DMS114 treated with DMSO at 0.1 percent for 48 hours (cell line): Measurements from ENCODE around the gene KXD1.
A peak's percentile ranks its signal among the peaks of the same experiment; 100 is the strongest.
"Not testable (repeated sequence)": the region's sequence is repeated elsewhere in the genome, so short reads cannot be mapped to it uniquely, and the experiment has no call there.

Source experiments
- DNase-seq: peaks from one replicate; lab custom pipeline; 2025; ENCODE audit not compliant: unreplicated experiment; lab: John Stamatoyannopoulos, UW

The KXD1 gene

DNA sequence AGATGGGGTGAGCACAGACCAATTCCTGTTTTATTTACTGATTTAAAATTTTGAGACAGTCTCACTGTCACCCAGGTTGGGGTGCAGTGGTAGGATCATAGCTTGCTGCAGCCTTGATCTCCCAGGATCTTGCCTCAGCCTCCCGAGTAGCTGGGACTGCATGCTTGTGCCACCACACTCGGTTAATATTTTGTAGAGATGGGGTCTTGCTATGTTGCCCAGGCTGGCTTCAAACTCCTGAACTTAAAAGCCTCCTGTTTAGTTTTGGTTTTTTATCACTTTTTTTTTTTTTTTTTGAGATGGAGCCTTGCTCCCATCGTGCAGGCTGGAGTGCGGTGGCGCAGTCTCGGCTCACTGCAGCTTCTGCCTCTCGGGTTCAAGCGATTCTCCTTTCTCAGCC, 18.7 kb downstream of the KXD1 start:
- no peak for DNase-seq

DNA sequence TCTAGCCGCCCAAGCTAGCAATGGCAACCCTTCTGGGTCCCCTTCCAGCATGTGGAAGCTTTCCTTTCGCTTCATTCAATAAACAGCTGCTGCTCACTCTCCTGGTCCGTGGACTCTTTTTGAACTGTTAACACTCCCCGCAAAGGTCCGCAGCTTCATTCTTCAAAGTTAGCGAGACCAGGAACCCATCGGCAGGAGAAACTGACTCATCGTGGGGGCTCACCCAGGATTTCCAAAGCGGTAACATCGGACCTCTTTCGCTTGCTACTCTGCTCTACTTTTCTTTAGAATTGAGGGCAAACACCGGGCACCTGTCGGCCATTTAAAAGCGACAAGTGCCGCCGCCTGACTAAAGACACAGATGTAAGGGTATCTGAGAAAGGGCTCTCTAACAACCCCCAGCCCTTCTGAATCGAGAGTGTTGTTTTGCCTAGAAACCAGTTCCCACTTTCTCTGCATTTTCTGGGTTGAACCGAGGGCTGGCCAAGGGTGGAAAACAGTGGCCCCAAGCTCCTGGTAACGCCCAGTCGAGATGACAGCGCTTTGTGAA, 19.8 kb downstream of the KXD1 start:
- DNase-seq, result no peak

DNA sequence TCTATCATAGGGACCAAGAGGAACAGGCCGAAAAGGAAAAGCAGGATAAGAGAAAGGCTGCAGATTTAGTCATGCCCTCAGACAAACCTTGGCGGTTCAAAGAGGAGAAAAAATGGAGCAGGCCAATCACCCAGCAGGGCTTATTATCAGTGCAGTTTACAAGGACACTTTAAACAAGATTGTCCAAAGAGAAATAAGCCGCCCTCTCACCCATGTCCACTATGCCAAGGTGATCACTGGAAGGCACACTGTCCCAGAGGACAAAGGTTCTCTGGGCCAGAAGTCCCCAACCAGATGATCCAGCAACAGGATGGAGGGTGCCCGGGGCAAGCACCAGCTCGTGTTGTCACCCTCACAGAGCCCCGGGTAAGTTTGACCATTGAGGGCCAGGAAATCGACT, 22.6 kb downstream of the KXD1 start:
- DNase-seq, result no peak

DNA sequence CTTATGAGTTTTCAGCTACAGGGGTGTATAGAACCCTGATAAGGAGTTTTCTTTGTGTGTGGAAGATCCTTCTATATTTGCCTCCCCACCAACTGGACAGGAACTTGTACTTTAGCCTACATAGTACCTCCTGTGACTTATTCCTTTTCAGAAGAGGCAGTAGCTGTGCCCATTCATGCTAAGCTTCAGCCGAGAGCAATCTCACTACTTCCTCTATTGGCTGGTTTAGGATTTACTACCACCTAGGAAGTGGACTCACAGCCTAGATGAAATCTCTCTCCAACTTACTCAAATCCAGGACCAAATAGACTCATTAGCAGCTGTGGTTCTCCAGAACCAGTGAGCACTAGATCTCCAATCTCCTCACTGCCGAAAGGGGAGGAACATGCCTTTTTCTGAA, 28.6 kb downstream of the KXD1 start:
- DNase-seq, result no peak

DNA sequence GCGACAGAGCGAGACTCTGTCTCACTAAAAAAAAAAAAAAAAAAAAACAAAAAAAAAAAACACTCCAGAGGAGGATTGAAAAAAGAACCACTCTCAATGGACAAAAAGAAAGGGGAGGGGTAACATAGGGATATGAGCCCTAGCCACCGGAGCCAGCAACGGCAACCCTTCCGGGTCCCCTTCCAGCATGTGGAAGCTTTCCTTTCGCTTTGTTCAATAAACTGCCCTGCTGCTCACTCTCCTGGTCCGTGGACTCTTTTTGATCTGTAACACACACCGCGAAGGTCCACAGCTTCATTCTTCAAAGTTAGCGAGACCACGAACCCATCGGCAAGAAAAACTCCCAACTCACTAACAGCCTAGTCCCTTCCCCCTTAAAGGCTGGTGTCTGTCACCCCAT, 29.9 kb downstream of the KXD1 start:
- no peak for DNase-seq

DNA sequence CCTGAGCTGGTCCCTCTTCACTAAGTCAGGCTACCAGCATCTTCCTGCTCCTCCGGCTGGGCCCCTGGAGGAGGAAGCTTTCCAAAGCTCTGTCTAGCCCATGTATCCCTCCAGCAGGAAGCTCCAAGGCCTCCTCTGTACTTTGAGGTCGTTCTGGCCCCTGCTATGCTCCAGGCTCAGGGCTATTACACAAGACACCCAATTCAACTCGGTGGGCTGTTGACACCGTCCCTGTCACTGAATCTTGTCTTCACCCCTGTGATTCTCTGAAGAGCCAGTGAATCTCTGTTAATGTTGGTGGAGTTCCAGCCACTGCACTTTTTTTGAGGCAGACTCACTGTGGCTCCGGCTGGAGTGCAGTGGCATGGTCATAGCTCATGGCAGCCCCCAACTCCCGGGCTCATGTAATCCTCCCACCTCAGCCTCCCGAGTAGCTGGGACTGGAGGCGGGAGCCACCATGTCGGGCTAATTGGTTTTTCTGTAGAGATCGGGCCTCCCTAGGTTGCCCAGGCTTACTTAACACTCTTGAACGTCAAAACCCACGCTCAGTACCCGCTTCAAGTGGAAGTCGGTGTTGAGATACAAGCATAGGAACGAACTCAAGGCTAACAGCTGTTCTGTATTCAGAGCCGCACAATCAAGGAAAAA, 30.4 kb downstream of the KXD1 start:
- DNase-seq, result no peak

DNA sequence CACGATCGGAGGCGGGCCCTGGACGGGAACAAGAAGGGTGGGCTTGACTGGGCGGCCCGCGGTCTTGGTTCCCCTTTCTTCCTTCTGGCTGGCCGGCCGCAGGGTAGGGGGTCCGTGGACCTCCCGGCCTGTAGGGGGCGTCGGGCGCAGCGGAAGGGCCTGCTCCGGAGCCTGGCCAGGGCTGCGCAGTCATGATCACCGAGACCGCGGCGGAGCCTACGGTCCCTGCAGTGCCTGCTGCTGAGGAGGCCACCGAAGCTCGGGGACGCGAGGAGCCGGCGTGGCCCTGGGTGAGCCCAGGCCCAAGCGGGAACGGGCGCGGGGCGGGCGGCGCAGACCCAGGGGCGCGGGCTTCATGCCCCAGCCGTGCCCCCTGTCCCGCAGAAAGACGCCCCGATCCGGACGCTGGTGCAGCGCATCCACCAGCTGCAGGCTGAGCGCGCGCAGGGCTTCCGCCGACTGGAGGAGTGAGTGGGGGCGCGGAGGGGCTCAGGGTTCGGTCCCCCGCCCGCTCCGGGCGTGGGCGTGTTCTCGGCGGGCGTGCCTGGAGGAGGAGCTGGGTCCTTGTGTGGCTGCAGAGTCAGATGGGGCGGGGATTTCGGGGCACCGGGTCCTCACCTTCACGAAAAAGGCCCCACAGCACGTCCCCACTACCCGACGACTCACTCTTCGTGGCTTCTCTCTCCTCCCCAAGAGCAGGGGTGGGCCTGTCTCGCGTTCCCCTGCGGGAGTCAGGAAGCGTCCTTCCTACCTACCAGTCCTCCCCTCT, 31.1 kb downstream of the KXD1 start, which contains the start of gene REX1BD:
Gene REX1BD (plus strand): TSS at position 188 of the 769 bp plus-strand sequence. CDS start 4 bp downstream, at position 192.
- peak; percentile 65 for DNase-seq

DNA sequence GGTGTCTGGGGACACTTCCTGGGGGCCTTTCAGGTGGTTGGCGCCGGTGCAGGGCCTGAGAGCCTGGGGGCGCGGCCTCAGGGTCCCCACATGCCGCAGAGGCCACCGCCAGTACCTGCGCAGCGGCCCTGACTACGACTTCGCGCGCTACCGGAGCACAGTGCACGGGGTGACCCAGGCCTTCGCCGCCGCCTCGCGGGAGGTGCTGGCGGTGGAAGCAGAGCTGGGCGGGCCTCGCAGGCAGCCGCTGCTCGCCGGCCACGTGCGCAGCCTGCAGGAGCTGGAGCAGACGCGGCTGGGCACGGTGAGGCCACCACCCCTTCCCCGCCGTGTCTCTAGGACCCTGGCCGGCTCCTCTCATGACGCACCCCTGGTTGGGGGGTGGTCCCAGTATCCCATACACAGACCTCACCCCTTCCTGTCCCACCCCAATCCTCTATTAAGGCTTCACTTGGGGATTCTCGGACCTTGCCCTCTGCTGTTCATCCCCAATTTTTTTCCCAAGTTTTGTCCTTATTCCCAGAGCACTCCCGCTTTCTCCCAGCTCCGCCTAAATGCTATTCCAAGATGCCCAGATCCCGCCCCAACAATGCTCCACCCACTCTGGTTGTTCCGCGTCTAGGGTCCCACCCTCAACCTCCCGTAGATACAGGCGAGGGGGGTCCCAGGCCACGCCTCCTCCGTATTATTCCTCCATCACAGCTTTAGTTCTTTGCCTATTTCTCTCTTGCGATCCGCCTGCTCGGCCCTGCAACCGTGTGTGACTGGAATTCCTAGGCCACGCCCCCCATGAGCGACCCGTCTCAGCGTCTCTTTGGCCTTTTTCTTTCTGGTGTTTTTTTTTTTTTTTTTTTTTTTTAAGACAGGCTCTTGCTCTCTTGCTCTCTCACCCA, 32.0 kb downstream of the KXD1 start:
- DNase-seq, result peak; percentile 88

DNA sequence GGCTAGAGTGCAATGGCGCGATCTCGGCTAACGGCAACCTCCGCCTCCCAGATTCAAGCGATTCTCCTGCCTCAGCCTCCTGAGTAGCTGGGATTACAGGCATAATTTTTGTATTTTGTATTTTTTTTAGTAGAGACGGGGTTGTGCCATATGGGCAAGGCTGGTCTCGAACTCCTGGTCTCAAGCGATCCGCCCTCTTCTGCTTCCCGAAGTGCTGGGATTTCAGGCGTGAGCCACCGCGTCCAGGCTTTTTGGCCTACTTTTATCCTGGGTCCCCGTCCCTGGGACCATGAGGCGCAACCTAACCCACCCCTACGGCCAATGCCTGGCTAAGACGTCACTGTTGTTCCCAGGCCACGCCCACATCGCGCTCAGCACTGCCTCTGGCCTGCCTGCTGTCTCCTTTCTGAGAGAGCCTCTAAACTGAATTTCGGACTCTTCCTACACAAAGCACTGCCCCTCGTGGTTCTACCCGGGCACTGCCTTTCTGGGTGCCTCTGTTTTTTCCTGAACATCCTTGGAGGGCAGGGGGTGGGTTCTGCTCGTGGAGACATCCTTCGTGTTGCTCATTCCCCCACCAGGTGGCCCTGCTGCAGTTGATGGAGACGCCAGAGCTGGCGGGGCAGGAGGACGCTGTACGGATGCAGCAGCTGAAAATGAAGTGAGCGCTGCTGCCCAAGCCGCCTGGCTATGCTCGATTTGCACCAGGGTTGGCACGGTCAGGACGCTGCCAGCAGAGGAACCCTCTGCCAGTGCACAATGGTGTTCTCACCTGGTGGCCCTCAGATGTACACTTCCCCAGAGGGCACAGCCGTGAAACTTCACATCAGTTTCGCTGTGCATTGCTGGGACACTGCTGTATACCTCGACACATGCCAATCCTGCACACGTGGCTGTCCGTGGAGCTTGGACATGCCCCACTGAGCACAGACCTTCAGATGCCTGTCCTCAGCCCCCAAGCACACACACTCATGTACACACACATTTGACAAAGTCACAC, 32.9 kb downstream of the KXD1 start:
- DNase-seq, result peak; percentile 94

DNA sequence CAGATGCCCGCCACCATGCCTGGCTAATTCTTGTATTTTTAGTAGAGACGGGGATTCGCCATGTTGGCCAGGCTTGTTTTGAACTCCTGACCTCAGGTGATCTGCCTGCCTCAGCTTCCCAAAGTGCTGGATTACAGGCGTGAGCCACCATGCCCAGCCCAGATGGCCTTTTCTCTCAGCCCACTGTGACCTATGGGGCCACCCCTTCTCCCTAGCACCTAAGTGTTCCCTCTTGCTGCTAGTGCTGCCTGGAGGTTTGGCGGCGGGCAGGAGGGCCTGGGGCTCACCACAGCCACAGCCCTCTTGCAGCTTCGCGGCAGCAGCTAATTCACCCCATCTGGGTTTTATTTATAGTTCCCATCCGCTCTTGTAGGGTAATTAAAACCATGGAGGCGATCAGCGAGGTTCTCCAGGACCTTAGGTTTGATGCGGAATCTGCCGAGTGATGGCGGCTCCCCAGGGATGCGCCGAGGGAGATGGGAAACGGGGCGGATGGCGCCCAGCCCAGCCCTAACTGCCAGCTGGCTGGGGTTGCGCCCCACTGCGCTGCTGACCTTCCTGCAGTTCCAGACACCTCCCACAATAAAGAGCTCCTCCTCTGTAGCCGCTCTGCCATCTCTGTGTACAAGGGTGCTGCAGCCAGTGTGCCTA, 34.2 kb downstream of the KXD1 start:
- DNase-seq, result no peak

DNA sequence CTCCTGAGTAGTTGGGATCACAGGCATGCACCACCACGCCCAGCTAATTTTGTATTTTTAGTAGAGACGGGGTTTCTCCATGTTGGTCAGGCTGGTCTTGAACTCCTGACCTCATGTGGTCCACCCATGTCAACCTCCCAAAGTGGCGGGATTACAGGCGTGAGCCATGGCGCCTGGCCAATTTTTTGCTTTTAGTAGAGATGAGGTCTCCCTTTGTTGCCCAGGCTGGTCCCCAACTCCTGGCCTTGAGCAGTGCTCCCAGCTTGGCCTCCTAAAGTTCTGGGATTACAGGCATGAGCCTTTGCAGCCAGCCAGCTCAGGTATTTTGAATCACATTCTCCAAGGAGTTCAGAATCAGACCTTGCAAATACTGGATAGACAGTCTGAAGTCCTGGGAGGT, 35.1 kb downstream of the KXD1 start:
- DNase-seq, result not testable (repeated sequence)

DNA sequence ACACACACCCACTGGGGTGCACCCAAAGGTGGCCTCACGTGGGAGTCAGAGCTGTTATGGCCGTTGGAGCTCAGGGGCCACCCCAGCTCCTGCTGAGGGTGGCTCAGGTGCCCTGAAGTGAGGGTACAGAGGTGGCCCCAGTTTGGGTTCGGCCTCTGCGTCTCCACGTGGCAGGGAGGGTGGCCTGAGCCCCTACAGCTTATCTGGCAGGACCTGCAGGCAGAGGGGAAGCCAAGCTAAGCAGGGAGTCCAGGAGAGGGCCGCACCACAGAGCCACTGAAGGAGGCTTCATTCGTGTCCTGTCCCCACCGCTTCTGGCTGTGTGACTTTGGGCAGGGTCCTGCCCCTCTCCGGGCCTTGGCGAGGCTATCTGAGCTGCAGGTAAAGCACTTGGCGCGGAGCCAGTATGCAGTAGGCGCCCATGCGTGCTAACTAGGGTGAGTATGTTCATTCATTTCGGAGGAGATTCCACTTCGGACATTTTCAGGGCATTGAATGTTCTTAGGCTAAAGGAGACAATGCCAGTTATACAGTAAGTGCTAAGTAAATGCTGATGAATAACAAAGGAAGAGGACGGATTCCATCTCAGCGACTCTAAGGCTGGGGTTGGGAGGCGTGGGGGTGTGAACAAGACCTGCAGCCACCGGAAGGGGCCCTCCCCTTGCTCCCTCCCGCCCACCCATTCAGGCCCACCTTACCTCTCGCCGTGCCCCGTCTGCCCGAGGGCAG, 35.9 kb downstream of the KXD1 start:
- DNase-seq, result no peak

DNA sequence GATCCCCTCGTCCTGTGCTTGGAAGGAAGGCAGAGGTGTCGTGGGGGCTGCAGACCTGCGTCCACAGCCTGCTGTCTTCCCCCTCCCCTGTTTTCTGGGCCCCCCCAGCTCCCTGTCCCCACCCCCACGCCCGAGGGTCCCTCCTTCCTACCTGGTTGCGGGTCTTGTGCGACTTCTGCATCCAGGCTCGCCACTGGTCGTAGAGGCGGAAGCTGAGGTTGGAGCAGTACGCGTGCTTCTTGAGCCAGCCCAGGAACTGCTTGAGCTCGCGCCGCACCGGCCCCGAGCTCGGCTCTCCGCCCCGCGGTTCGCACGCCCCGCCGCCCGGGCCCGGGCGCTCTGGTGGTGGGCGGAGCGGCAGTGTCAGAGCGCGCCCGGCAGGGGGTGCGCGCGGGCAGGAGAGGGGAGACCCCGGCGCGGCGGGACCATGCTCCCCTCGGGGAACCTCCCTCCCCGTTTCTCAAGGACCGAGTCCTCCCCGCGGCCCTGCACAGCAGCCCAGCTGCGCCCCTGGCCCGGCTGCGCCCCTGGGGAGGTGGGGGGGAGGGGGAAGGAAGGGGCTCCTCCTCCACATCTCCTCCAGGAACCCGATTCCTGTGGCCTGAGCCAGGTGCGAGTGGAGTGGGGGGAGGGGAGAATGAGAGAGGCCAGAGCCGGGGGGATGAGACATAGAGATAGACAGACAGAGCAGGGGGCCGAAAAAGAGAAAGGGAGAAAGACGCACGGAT, 36.6 kb downstream of the KXD1 start:
- peak; percentile 38 for DNase-seq

DNA sequence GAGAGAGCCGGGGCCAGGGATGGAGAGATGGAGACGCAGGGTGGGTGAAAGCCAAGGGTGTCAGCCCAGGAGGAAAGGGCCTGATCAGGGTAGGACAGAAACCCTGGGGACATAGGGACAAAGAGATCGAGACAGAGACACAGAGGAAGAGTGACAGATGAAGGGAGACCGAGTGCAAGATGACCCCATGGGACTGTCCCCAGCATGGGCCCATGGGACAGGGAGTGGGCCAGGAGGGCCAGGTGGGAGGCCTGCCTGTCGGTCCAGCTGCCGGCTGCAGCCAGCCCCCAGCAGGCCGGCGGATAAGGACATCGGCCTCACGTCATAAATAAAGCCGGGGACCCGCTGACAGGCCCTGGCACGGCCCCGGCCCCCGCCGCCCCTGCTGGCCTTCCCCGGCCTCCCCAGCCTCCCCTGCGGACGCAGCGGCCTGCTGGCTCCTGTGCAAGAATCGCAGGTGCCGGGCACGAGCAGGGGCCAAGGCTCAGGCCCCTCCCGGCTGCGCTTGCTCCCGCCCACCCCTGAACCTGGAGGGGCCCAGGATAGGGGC, 37.2 kb downstream of the KXD1 start:
- no peak for DNase-seq

DNA sequence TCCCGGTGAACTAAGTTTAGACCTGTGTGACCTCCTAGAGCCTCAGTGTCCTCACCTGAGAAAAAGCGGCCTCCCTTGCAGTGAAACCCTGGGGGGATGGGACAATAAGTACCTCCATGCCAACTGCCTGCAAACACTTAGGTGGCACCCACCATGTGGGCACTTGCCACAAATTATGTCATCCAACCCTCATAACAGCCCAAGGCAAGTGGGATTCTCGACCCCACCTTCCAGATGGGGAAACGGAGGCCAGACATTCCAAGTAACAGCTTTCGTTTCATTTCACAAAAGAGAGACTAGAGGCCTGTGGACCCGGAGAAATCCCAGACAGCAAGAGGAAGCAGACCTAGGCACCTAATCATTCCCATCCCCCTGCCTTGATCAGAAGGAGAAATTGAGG, 37.8 kb downstream of the KXD1 start:
- no peak for DNase-seq

DNA sequence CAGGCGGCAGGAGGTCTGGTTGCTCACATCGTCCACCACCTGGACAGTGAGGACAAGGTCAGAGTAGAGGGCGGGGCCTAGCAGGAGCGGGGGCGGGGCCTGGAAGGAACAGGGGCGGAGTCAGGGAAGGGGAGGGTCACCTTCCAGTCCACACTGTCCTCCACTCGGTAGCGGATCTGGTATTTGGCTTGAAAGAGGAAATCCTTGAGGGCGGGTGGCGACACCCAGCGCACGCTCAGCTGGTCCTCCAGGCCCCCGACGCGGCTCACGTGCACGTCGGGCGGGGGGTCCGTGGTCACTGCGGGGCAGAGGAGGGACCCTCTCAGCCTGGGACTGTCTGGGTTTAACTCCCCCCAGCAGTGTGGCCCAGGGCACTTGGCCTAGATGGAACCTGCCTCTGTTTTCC, 39.1 kb downstream of the KXD1 start:
- DNase-seq, result no peak

DNA sequence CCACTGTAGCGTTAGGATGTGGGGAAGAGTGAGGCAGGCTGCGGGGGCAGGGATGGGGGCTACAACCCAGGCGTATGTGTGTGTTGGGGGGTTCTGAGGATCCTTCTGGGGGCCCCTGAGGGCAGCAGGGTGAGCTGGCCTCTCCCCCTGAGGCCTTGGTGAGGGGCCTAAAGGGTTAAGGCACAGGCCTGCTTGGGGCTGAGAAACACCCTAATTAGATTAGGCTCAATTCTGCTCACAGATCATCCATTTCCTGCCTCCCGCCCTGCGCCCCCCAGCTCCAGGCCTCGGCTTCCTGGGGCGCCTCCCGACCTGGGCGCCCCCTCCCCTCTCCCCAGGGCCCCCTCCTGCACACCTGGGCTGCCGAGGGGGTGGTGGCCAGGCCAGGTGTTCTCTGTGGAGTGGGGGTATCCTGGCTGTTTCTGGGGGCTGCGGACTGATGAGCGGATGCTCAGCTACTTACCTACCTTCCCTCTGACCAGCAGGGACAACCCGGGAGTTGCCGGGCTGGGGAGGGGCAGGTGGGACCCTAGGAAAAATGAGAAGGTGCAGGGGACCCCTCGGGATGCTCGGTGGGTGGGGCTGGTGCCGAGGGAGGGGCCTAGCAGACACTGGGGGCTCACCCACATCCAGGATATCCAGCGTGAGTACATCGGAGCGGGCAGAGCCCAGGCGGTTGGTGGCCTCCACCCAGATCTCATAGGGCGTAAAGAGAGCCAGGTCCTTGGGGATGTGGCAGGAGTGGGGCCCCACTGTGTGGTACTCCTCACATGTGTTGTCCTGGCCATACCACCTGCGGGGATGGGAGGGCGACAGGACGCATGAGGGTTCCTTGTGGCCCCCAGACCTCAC, 40.4 kb downstream of the KXD1 start:
- DNase-seq, result no peak
